ENCODE measurements around the gene ATP5F1B. TPM values are rescaled to one million over a fixed set of nuclear protein-coding genes. Genes with fewer than 3 reads are reported as not detected.

The ATP5F1B gene
- total and polyA plus RNA-seq, 9 of the 15 experiments (the other 6 are each of a cell fraction or from before 2014, with no cell fraction given): 908 to 3,125 (median 1,482) TPM

- TF ChIP-seq ZNF318 (IDR thresholded peaks at IDR 0.05; ENCODE audit: borderline replicate concordance in 1 of 2, low read depth in 1 of 2): 0 out of 4 replicates have a peak, but pooled peaks of 1 of the 2 experiments have one; percentile 18
- peak; percentile 94 for TF ChIP-seq ZBTB7A (IDR thresholded peaks at IDR 0.05; ENCODE audit: borderline replicate concordance, control insufficient read depth, low read depth, low read length)
- no peak for TF ChIP-seq CREB5 (CRISPR knock-in tag; IDR thresholded peaks at IDR 0.05)
- no peak for TF ChIP-seq ID3 (CRISPR knock-in tag; IDR thresholded peaks at IDR 0.05)
- TF ChIP-seq ID3 (tag; IDR thresholded peaks at IDR 0.05): no peak
- TF ChIP-seq ZNF57 (CRISPR knock-in tag; IDR thresholded peaks at IDR 0.05): peak; percentile 57; the same call in 1 of the 2 replicates
- TF ChIP-seq SFPQ (IDR thresholded peaks at IDR 0.05; ENCODE audit: low read depth, low read length): no peak
- TF ChIP-seq HOXB6 (CRISPR knock-in tag; IDR thresholded peaks at IDR 0.05; ENCODE audit: borderline replicate concordance): no peak
- peak; percentile 53; the same call in 1 of the 2 replicates for TF ChIP-seq BACH1 (tag; IDR thresholded peaks at IDR 0.05)
- 0 out of 2 replicates have a peak, but pooled peaks have one; percentile 21 for TF ChIP-seq CTBP1 (IDR thresholded peaks at IDR 0.05; ENCODE audit: borderline replicate concordance)
- no peak for TF ChIP-seq KDM4B (IDR thresholded peaks at IDR 0.05; ENCODE audit: borderline replicate concordance in 2 of 2, low read depth in 1 of 2)
- TF ChIP-seq ESRRA (IDR thresholded peaks at IDR 0.05; ENCODE audit: borderline replicate concordance, low read depth): peak; percentile 55; the same call in 1 of the 2 replicates
- no peak for TF ChIP-seq PHB (CRISPR knock-in tag; IDR thresholded peaks at IDR 0.05)
- TF ChIP-seq ZNF239 (CRISPR knock-in tag; IDR thresholded peaks at IDR 0.05): no peak
These were observed 8.9 kb downstream of the ATP5F1B start (continued) for GRCh38 chr12:56636675-56637540.
